ENCODE results near the gene PPP1R1B.

DNA sequence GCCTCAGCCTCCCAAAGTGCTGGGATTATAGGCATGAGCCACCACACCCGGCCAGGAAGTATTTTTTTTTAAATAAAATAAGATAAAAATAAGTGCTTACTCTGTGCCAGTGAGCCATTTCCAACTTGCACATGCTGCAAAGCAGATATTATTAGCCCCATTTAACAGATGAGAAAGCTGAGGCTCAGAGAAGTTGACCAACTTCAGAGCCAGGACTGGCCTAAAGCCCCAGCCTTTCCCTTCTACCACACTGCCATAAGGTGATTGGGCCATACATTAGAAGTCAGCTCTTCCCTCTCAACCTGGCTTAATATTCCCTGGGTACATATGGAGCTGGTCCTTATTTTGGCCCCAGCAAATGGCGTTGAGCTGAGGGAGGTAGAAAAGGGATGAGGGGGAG is 44.1 kb upstream of the PPP1R1B start:
- TF ChIP-seq POLR2A (IDR thresholded peaks at IDR 0.05; ENCODE audit: low read depth, low read length): no peak
- no peak for TF ChIP-seq TAF1 (IDR thresholded peaks at IDR 0.05; ENCODE audit: borderline replicate concordance, low read depth, low read length)
- no peak for TF ChIP-seq POLR2AphosphoS5 (IDR thresholded peaks at IDR 0.05; ENCODE audit: low read depth, low read length)

Measured in GM12892 (cell line).